Measurements from ENCODE around the gene ZFYVE19.

The ZFYVE19 gene

GRCh38 chr15:40807028-40807887, at the start of gene ZFYVE19, which contains the start of gene DNAJC17:
Gene ZFYVE19, plus strand, starts transcription at chr15:40807089. Its CDS starts 501 bp downstream, at chr15:40807590.
Gene DNAJC17, minus strand, starts transcription at chr15:40807473. Its CDS starts 27 bp downstream, at chr15:40807446.
- DNase-seq (ENCODE audit: low read depth), result peak; percentile 92

- DNase-seq (ENCODE audit: low read depth), result no peak
Observed at GRCh38 chr15:40759961-40760360, 46.9 kb upstream of the ZFYVE19 start.

GRCh38 chr15:40762919-40763800, 43.7 kb upstream of the ZFYVE19 start:
- DNase-seq (ENCODE audit: low read depth), result no peak

GRCh38 chr15:40763801-40764628, 42.9 kb upstream of the ZFYVE19 start, which contains the start of gene GCHFR:
Gene GCHFR, plus strand, starts transcription at chr15:40764068. Its CDS starts 113 bp downstream, at chr15:40764181.
- peak; percentile 38 for DNase-seq (ENCODE audit: low read depth)

- no peak for DNase-seq (ENCODE audit: low read depth)
Observed at GRCh38 chr15:40764629-40765103, 42.2 kb upstream of the ZFYVE19 start.

- DNase-seq (ENCODE audit: low read depth), result no peak
Observed at GRCh38 chr15:40766194-40766815, 40.6 kb upstream of the ZFYVE19 start.

- DNase-seq (ENCODE audit: low read depth), result no peak
Observed at GRCh38 chr15:40766906-40767837, 39.7 kb upstream of the ZFYVE19 start.

- no peak for DNase-seq (ENCODE audit: low read depth)
Observed at GRCh38 chr15:40767838-40768500, 38.9 kb upstream of the ZFYVE19 start.

- DNase-seq (ENCODE audit: low read depth), result no peak
Observed at GRCh38 chr15:40768521-40769273, 38.2 kb upstream of the ZFYVE19 start.

- DNase-seq (ENCODE audit: low read depth), result no peak
Observed at GRCh38 chr15:40769274-40770146, 37.4 kb upstream of the ZFYVE19 start, which contains the start of gene C15orf62. Gene C15orf62, plus strand, starts transcription at chr15:40769980. Its CDS starts 516 bp downstream, at chr15:40770496.

GRCh38 chr15:40770147-40770721, 36.7 kb upstream of the ZFYVE19 start:
- DNase-seq (ENCODE audit: low read depth), result no peak

- no peak for DNase-seq (ENCODE audit: low read depth)
Observed at GRCh38 chr15:40771242-40771641, 35.6 kb upstream of the ZFYVE19 start.

GRCh38 chr15:40772014-40772413, 34.9 kb upstream of the ZFYVE19 start:
- DNase-seq (ENCODE audit: low read depth), result no peak

GRCh38 chr15:40773496-40773895, 33.4 kb upstream of the ZFYVE19 start:
- DNase-seq (ENCODE audit: low read depth), result no peak

- no peak for DNase-seq (ENCODE audit: low read depth)
Observed at GRCh38 chr15:40773902-40774301, 33.0 kb upstream of the ZFYVE19 start.

GRCh38 chr15:40775007-40775406, 31.9 kb upstream of the ZFYVE19 start:
- DNase-seq (ENCODE audit: low read depth), result no peak

Data from stimulated activated CD8-positive, alpha-beta memory T cell treated with anti-CD3 and anti-CD28 coated beads, Interleukin-7, amount 100 ng/mL, for 24 hours (primary cell).